ENCODE measurements around the gene ADM2.
"Not testable (repeated sequence)": the region's sequence is repeated elsewhere in the genome, so short reads cannot be mapped to it uniquely, and the experiment has no call there.

ADM2 gene

DNA sequence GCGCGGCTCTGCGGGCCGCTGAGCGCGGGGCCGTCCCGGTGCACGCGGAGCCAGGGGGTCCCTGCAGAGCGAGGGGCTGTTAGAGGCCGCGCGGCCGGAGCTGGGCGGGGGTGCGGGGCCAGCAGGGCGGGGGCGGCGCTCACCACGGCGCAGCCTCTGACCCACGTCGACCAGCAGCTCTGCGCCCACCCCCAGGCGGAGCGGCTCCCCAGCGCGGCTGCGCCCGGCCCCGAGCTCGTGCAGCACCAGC lies 44.4 kb downstream of the ADM2 start:
- no peak for DNase-seq (ENCODE audit: low read depth)

DNA sequence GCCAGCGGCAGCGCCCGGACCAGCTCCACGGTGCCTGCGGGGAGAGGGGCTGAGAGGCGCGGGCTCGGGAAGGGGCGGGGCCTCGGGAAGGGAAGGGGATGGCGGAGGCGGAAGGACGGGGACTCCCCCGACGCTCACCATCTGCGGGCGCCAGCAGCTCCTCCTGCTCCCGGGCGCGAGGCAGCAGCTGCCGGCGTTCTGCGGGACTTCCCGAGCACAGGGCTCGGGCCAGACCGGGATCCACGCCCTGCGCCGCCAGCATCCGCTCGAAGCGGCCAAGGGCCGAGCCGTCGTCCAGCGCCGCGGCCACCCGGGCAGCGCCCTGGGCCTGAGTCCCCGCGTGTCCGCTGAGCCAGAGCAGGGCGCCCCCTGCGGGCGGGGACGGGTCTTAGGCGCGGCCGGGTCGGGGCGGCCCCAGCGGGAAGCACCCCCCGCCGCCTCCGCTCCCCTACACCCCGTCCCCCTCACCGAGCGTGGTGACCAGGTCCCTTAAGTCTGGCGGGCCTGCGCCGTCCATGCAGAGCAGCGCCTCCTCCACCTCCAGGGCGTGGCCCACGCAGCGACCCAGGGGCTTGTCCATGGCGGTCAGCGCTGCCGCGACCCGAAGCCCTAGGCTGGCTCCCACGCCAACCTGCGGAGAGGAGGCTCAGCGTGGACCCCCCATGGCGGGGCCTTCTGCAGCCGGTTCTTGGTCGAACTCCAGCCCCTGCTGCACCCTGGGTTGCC lies 44.9 kb downstream of the ADM2 start:
- DNase-seq (ENCODE audit: low read depth), result peak; percentile 57

DNA sequence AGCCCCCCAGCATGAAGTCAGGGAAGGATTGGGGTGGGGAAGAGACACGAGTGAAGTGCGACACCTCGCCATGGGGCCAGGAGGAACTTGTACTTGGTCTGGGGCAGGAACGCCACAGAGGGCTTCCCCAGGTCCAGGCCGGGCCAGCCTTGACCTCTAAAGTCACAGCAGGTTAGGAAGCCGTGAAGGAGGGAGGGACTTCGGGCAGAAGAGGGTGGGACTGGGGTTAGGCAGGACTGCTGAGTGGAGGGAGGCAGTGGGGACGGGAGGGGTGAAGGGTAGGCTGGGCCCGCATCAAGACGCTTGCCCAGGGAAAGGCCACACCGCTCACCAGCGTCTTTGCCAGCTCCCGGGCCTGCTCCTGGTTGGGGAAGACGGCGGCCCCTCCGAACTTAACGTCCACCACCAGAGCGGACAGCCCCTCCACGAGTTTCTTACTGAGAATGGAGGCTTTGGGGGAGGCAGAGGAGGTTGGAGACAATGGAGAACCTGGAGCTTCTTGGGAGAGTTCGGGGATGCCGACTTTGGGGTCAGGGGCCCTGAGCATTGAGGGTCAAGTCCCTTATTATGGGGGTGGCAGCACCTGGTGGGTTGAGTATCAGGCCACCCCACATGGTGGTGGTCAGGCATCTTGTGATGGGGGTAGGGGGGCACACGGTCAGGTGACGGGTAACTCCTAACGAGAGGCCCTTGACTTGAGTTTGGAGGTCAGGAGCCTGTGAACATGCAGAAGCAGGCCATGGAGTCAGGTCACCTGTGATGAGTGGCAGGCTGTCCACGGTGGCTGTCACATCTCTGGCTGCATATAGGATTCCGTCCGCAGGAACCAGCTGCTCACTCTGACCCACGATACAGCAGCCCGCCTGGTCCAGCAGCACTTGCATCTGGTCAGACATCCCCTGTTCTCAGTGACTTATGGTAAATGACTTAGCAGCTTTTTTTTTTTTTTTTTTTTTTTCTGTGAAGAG lies 45.8 kb downstream of the ADM2 start:
- peak; percentile 44 for DNase-seq (ENCODE audit: low read depth)

- DNase-seq (ENCODE audit: low read depth), result no peak
Measured at GRCh38 chr22:50527921-50528681, 46.8 kb downstream of the ADM2 start.

DNA sequence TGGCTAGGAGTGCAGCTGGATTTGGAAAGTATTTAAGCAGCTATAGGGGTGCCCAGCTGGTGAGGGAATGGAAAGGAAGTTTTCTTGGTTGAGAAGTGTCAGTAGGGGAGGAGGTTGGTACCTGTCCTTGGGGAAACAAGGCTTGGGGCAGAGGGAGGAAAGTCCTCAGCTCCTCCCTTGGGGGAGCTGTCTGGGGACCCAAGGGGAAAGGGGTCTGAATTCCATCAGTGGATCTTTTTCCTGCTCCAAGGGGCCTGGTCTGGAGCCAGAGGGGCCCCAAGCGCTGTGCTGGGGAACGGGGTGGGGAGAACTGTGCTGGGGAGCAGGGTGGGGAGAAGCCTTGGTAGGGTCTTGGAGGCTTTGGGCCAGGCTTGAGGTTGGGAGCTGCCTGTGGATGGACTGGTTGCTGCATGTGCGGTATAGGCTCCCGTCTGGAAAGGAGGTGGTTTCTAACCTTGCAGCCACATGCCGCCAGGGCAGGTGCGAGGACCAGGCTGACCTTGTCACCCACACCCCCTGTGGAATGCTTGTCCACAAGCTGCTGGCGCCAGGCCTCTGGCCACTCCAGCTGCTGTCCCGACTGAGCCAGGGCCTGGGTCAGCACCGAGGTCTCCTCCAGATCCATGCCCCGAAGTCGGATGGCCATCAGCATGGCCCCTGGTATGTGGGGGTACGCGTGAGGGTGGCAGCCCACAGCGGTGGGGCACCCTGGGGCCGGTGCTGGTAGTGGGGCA lies 47.5 kb downstream of the ADM2 start:
- no peak for DNase-seq (ENCODE audit: low read depth)

- DNase-seq (ENCODE audit: low read depth), result no peak
Measured at GRCh38 chr22:50529416-50529896, 48.1 kb downstream of the ADM2 start.

DNA sequence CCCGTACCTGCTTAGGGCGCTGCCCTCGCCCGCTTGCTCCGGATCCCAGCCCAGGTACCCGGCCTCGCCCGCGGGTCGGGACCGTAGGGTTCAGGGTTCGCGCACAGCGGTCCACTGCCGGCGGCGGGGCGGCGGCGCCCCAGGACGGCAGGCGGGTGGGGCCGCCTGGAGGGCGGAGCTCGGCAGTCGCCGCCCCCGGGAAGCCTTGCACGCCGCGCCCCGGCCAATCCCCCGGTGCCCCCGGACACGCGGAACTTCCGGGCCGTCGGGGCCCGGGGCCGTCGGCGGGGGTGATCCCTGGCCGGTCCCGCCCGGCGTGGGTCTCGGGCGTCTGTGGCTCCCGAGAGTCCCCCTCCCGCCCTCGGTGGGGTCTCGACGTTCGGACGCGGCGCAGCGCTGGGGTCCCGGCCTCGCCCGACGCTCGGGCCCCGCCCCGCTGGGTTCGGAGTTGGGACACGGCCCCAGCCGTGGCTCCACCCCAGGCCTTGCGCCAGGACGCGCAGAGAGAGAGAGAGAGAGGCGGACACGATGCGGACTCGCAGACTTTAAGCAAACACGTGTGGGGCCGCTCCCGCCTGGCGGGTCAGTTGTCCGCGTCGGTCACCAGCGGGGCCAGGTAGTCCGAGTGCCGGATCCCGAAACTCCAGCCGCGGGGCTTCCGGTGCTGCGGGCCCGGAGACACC lies 48.7 kb downstream of the ADM2 start, which contains the start of gene TYMP:
TSS of gene TYMP (minus strand) at position 116 of the 683 bp plus-strand sequence. CDS start 303 bp downstream, outside the sequence.
- peak; percentile 48 for DNase-seq (ENCODE audit: low read depth)

DNA sequence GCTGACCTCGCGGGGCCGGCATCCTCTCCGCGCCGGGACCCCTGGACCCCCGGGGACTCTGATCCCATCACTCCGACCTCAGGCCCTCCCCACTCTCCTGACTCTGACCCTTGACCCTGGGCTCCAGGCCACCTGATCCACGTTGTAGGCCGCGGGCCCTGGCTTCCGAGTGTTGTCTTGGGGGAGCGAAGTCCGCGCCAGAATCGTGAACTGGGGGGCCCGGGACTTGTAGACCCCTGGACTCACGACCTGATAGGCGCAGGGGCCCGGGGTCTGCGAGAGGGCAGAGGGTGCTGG lies 49.2 kb downstream of the ADM2 start:
- DNase-seq (ENCODE audit: low read depth), result no peak

DNA sequence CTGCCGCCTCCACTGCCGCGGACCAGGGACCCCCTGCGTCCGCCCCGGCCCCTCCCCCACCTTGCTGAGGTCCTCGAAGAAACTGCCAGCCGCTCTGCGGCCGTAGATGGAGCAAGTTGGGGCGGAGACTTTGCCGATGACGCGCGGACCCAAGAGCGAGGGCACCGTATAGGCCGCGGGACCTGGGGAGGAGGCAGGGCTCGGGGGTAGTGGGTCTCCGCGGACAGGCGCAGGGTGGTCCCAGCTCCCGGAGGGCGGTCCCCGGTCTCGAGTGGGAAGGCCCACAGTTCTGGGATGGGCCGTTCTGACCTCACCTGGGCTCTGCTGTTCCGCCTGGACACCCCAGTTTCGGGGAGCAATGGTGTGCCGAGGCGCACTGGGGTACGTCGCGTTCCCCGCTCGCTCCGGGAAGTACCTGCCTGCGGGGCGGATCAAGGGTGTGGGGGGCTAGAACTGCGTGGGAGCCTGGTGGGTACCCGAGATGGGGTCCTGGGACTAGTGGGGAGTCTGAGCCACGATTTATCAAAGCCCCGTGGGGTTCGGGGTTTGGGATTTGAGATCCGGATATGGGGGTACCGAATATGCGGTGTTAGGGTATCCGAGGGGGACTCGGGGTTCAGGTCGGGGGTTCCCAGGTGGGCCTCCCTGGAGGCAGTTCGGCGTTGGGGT lies 49.7 kb downstream of the ADM2 start:
- DNase-seq (ENCODE audit: low read depth), result peak; percentile 61

GRCh38 chr22:50531546-50531961 lies 50.2 kb downstream of the ADM2 start:
- DNase-seq (ENCODE audit: low read depth), result no peak

- DNase-seq (ENCODE audit: low read depth), result no peak
Measured at GRCh38 chr22:50531962-50532674, 50.8 kb downstream of the ADM2 start.

GRCh38 chr22:50532824-50533796 lies 51.8 kb downstream of the ADM2 start:
- DNase-seq (ENCODE audit: low read depth), result no peak

GRCh38 chr22:50533856-50534711 lies 52.7 kb downstream of the ADM2 start:
- not testable (repeated sequence) for DNase-seq (ENCODE audit: low read depth)

DNA sequence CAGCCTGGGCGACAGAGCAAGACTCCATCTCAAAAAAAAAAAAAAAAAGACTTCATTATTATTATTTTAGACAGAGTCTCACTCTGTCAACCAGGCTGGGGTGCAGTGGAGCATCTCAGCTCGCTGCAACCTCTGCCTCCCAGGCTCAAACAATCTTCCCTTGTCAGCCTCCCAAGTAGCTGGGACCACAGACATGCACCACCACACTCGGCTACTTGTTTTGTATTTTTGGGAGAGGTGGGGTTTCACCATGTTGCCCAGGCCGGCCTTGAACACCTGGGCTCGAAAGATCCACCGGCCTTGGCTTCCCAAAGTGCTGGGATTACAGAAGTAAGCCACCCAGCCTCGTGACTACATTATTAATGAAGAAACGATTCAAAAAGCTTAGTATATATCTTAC lies 53.8 kb downstream of the ADM2 start:
- no peak for DNase-seq (ENCODE audit: low read depth)
